HepG2 (cell line): ENCODE measurements around the gene APOLD1. TPM values are rescaled to one million over a fixed set of nuclear protein-coding genes. Genes with fewer than 3 reads are reported as not detected.

ENCODE experiments used
- ETS1 ChIP-seq: sonication (generic); formaldehyde crosslinking; IDR thresholded peaks from 2 replicates; pipeline ENCODE4 v1.4.0; 2020; ENCODE audit warnings: missing genetic modification reagents
- HOXA9 ChIP-seq: sonication (generic); formaldehyde crosslinking; IDR thresholded peaks from 2 replicates; pipeline ENCODE4 v1.8.1; 2022; ENCODE audit warnings: missing genetic modification reagents, mild to moderate bottlenecking, moderate library complexity, borderline replicate concordance
- MEIS2 ChIP-seq: sonication (generic); formaldehyde crosslinking; IDR thresholded peaks from 2 replicates; pipeline ENCODE4 v1.9.0; 2021; ENCODE audit warnings: mild to moderate bottlenecking, missing genetic modification reagents
- NFE2L1 ChIP-seq: sonication (generic); formaldehyde crosslinking; IDR thresholded peaks from 2 replicates; pipeline ENCODE4 v1.4.0; 2020; ENCODE audit warnings: missing genetic modification reagents, mild to moderate bottlenecking, borderline replicate concordance
- NFIB ChIP-seq: sonication (generic); formaldehyde crosslinking; IDR thresholded peaks from 2 replicates; pipeline ENCODE4 v1.9.0; 2021; ENCODE audit warnings: missing genetic modification reagents, mild to moderate bottlenecking, borderline replicate concordance
- REL ChIP-seq: sonication (generic); formaldehyde crosslinking; conservative IDR thresholded peaks from 2 replicates; pipeline ENCODE4 v1.8.0; 2022; ENCODE audit warnings: mild to moderate bottlenecking, missing genetic modification reagents, moderate library complexity
- RXRA ChIP-seq: sonication (generic); formaldehyde crosslinking; IDR thresholded peaks from 2 replicates; pipeline ENCODE4 v1.5.1; 2020; ENCODE audit warnings: missing genetic modification reagents
- TARDBP ChIP-seq: sonication (generic); formaldehyde crosslinking; IDR thresholded peaks from 2 replicates; pipeline ENCODE4 v1.8.0; 2022; ENCODE audit warnings: mild to moderate bottlenecking, missing genetic modification reagents
- TP53 ChIP-seq: sonication (generic); formaldehyde crosslinking; conservative IDR thresholded peaks from 2 replicates; pipeline ENCODE4 v1.4.0; 2020; ENCODE audit warnings: missing genetic modification reagents
- U2AF2 ChIP-seq: fragments of 200-400 bp; formaldehyde crosslinking; IDR thresholded peaks from 2 replicates; pipeline ENCODE4 v1.6.1; 2017; ENCODE audit warnings: low read depth, mild to moderate bottlenecking, low read length
- ZNF34 ChIP-seq: sonication (generic); formaldehyde crosslinking; IDR thresholded peaks from 2 replicates; pipeline ENCODE4 v1.4.0; 2020; ENCODE audit warnings: mild to moderate bottlenecking, missing genetic modification reagents, borderline replicate concordance
- ZNF451 ChIP-seq: sonication (generic); formaldehyde crosslinking; IDR thresholded peaks from 2 replicates; pipeline ENCODE4 v1.5.0; 2020; ENCODE audit warnings: mild to moderate bottlenecking, missing genetic modification reagents
- ZNF468 ChIP-seq: sonication (generic); formaldehyde crosslinking; IDR thresholded peaks from 2 replicates; pipeline ENCODE4 v1.8.0; 2022; ENCODE audit warnings: mild to moderate bottlenecking, moderate library complexity, missing genetic modification reagents
- ZNF547 ChIP-seq: sonication (generic); formaldehyde crosslinking; IDR thresholded peaks from 2 replicates; pipeline ENCODE4 v1.5.1; 2020; ENCODE audit warnings: mild to moderate bottlenecking, missing genetic modification reagents
- ZNF629 ChIP-seq: sonication (generic); formaldehyde crosslinking; conservative IDR thresholded peaks from 2 replicates; pipeline ENCODE4 v1.5.0; 2020; ENCODE audit warnings: missing genetic modification reagents
- ZNF878 ChIP-seq: sonication (generic); formaldehyde crosslinking; IDR thresholded peaks from 2 replicates; pipeline ENCODE4 v1.8.1; 2023; ENCODE audit warnings: mild to moderate bottlenecking, missing genetic modification reagents, moderate library complexity
- polyA plus RNA-seq, 8 experiments: library from polyadenylated mRNA; depleted of rRNA in 3 of 8; stranded (reverse) in 7 of 8; unstranded in 1 of 8; fragments of >200 nt; fragmentation: Illumina TruSeq in 4 of 8; extraction: Trizol in 4 of 8; gene quantifications; 2 replicates each; pipeline versions ENCODE4 v1.2.1 to v1.2.3, GENCODE V29; 2011 to 2016; ENCODE audit warnings: low read depth in 4 of 8, missing spikeins in 1 of 8, mixed read lengths in 1 of 8; ENCODE audit not compliant: insufficient read depth in 1 of 8
- total RNA-seq, 5 experiments: library from RNA; depleted of rRNA; stranded (reverse); fragments of >200 nt; fragmentation: Illumina TruSeq; extraction: Trizol; gene quantifications; 2 replicates each; pipeline ENCODE4 v1.2.3, GENCODE V29; 2016; ENCODE audit warnings: low read depth in 1 of 5
- TF ChIP-seq, protein P1 (sequence below): sonication (generic); formaldehyde crosslinking; IDR thresholded peaks from 2 replicates; pipeline ENCODE4 v1.5.0; 2020; ENCODE audit warnings: missing genetic modification reagents
- TF ChIP-seq, protein P2 (sequence below): sonication (generic); formaldehyde crosslinking; IDR thresholded peaks from 2 replicates; pipeline ENCODE4 v1.9.0; 2022; ENCODE audit warnings: low read depth, missing genetic modification reagents
- TF ChIP-seq, protein P3 (sequence below): sonication (generic); formaldehyde crosslinking; IDR thresholded peaks from 2 replicates; pipeline ENCODE4 v1.4.0; 2020; ENCODE audit warnings: mild to moderate bottlenecking, missing genetic modification reagents, borderline replicate concordance
- TF ChIP-seq, protein P4 (sequence below), 2 experiments: sonication (generic) in 1 of 2; formaldehyde crosslinking in 1 of 2; IDR thresholded peaks; 2 replicates each; pipeline versions ENCODE4 v1.5.1 to v1.6.1; 2011 to 2020; ENCODE audit warnings: borderline replicate concordance in 1 of 2, low read depth in 1 of 2, low read length in 1 of 2, mild to moderate bottlenecking in 1 of 2, missing genetic modification reagents in 1 of 2, moderate library complexity in 1 of 2

Gene APOLD1
- total and polyA plus RNA-seq, 2 of the 13 experiments (the other 11 are each of a cell fraction or from before 2014, with no cell fraction given), result 0.20 to 0.84 TPM

- TF ChIP-seq MEIS2 (CRISPR knock-in tag) (peak; percentile 76), RXRA (CRISPR knock-in tag) (peak; percentile 48; the same call in 1 of the 2 replicates), NFIB (CRISPR knock-in tag) (no peak), ZNF547 (peak; percentile 97), NFE2L1 (CRISPR knock-in tag) (peak; percentile 35; the same call in 1 of the 2 replicates), ZNF629 (CRISPR knock-in tag) (0 out of 2 replicates have a peak, but pooled peaks have one; percentile 18), HOXA9 (CRISPR knock-in tag) (peak; percentile 43; the same call in 1 of the 2 replicates), ZNF878 (peak; percentile 39; the same call in 1 of the 2 replicates), ETS1 (0 out of 2 replicates have a peak, but pooled peaks have one; percentile 46), TP53 (CRISPR knock-in tag) (0 out of 2 replicates have a peak, but pooled peaks have one; percentile 25), REL (peak; percentile 86), ZNF468 (CRISPR knock-in tag) (no peak), TARDBP (CRISPR knock-in tag) (no peak), ZNF34 (CRISPR knock-in tag) (no peak; the same call in 1 of the 2 replicates), U2AF2 (no peak), ZNF451 (CRISPR knock-in tag) (peak; percentile 80; the same call in 1 of the 2 replicates)
- TF ChIP-seq, protein P1, sequence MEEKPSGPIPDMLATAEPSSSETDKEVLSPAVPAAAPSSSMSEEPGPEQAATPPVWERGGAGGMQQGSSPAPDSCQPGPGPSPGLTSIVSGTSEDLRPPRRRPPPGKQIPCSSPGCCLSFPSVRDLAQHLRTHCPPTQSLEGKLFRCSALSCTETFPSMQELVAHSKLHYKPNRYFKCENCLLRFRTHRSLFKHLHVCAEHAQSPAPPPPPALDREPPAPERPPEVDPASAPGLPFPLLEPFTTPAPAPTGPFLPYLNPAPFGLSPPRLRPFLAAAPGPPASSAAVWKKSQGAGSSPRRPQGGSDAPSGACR (CRISPR knock-in tag), result no peak
- TF ChIP-seq, protein P2, sequence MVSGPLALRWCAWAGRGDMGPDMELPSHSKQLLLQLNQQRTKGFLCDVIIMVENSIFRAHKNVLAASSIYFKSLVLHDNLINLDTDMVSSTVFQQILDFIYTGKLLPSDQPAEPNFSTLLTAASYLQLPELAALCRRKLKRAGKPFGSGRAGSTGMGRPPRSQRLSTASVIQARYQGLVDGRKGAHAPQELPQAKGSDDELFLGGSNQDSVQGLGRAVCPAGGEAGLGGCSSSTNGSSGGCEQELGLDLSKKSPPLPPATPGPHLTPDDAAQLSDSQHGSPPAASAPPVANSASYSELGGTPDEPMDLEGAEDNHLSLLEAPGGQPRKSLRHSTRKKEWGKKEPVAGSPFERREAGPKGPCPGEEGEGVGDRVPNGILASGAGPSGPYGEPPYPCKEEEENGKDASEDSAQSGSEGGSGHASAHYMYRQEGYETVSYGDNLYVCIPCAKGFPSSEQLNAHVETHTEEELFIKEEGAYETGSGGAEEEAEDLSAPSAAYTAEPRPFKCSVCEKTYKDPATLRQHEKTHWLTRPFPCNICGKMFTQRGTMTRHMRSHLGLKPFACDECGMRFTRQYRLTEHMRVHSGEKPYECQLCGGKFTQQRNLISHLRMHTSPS, result no peak
- TF ChIP-seq, protein P3, sequence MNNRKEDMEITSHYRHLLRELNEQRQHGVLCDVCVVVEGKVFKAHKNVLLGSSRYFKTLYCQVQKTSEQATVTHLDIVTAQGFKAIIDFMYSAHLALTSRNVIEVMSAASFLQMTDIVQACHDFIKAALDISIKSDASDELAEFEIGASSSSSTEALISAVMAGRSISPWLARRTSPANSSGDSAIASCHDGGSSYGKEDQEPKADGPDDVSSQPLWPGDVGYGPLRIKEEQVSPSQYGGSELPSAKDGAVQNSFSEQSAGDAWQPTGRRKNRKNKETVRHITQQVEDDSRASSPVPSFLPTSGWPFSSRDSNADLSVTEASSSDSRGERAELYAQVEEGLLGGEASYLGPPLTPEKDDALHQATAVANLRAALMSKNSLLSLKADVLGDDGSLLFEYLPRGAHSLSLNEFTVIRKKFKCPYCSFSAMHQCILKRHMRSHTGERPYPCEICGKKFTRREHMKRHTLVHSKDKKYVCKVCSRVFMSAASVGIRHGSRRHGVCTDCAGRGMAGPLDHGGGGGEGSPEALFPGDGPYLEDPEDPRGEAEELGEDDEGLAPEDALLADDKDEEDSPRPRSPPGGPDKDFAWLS (CRISPR knock-in tag), result no peak
- TF ChIP-seq, protein P4, sequence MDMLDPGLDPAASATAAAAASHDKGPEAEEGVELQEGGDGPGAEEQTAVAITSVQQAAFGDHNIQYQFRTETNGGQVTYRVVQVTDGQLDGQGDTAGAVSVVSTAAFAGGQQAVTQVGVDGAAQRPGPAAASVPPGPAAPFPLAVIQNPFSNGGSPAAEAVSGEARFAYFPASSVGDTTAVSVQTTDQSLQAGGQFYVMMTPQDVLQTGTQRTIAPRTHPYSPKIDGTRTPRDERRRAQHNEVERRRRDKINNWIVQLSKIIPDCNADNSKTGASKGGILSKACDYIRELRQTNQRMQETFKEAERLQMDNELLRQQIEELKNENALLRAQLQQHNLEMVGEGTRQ (IDR thresholded peaks at IDR 0.05; ENCODE audit: low read depth, low read length), result no peak
- TF ChIP-seq, protein P4 (CRISPR knock-in tag; IDR thresholded peaks at IDR 0.05; ENCODE audit: borderline replicate concordance), result no peak
These were observed 1.5 kb downstream of the APOLD1 start (continued) for GRCh38 chr12:12786706-12787601.
